Coronary artery (tissue), 2 donors: ENCODE measurements around the gene EPHB2.
"Not testable (repeated sequence)": the region's sequence is repeated elsewhere in the genome, so short reads cannot be mapped to it uniquely, and the experiment has no call there.

Experiments
- DNase-seq: peaks from one replicate; pipeline ENCODE4 v3.0.0-alpha.2; 2017; ENCODE audit warnings: low spot score
- H3K27ac ChIP-seq, 2 donors: fragments of 200-600 bp; sonication (generic); one replicate each; pipeline ENCODE4 v1.5.1; 2016 to 2019
- H3K4me3 ChIP-seq: fragments of 200-600 bp; sonication (generic); 2 replicates; pipeline ENCODE4 v1.5.1; 2016; ENCODE audit warnings: mild to moderate bottlenecking, moderate library complexity
- TF ChIP-seq, protein P1 (sequence below): fragments of 200-600 bp; sonication (generic); IDR thresholded peaks from one replicate; pipeline ENCODE4 v1.5.1; 2019; ENCODE audit warnings: antibody characterized with exemption

The EPHB2 gene

DNA sequence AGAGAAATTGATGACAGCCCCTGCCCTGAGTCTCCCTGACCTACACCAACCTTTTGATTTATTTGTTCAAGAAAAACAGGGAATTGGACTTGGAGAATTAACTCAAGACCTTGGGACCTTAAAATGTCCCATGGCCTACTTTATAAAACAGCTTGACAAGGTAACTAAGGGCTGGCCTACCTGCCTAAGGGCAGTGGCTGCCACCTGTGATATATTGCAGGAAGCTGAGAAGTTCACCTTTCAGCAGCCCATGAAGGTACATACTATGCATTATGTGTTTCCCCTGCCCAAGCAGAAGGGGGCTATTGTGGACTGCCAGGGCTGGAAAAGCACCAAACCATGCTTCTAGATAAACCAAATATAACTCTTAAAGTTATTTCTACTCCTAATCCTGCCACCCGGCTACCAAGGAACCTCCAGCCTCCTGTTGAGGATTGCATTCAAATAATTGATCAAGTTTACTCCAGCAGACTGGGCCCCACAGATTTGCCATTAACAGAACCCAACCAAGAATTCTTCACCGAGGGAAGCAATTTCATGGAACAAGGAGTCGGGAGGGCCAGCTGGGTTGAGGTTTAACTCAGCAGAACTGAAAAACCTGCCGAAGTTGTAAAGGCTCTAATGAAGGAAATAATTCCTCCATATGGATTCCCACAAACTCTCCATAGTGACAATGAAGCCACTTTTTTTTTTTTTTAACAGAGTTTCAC is 233.9 kb downstream of the EPHB2 start:
- TF ChIP-seq, protein P1, sequence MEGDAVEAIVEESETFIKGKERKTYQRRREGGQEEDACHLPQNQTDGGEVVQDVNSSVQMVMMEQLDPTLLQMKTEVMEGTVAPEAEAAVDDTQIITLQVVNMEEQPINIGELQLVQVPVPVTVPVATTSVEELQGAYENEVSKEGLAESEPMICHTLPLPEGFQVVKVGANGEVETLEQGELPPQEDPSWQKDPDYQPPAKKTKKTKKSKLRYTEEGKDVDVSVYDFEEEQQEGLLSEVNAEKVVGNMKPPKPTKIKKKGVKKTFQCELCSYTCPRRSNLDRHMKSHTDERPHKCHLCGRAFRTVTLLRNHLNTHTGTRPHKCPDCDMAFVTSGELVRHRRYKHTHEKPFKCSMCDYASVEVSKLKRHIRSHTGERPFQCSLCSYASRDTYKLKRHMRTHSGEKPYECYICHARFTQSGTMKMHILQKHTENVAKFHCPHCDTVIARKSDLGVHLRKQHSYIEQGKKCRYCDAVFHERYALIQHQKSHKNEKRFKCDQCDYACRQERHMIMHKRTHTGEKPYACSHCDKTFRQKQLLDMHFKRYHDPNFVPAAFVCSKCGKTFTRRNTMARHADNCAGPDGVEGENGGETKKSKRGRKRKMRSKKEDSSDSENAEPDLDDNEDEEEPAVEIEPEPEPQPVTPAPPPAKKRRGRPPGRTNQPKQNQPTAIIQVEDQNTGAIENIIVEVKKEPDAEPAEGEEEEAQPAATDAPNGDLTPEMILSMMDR: no peak
- no peak overlapping the region for H3K27ac ChIP-seq
- no peak for DNase-seq
- no peak overlapping the region for H3K4me3 ChIP-seq

DNA sequence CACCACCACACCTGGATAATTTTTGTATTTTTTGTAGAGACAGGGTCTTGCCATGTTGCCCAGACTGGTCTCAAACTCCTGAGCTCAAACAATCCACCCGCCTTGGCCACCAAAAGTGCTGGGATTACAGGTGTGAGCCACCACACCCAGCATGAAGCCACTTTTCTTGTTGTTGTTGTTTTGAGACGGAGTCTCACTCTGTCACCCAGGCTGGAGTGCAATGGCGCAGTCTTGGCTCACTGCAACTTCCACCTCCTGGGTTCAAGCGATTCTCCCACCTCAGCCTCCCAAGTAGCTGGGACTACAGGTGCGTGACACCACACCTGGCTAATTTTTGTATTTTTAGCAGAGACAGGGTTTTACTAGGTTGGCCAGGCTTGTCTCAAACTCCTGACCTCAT is 234.5 kb downstream of the EPHB2 start:
- not testable (repeated sequence) for DNase-seq, H3K4me3 ChIP-seq, H3K27ac ChIP-seq

DNA sequence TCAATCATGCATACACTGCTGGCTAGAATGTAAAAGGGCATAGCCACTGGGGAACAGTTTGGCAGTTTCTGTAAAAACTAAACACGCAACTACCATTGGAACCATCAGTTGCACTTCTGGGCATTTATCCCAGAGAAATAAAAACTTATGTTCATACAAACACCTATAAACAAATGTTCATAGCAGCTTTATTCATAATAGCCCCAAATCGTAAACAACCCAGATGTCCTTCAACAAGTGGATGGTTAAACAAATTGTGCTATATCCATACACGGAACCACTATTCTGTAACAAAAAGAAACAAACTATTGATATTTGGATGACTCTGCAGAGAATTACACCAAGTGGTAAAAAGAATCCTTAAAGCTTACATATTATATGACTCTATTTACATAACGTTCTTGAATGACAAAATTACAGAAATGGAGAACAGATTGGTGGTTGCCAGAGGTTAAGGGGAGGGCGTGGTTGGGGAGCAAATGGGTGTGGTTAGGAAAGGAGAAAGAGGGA is 239.2 kb downstream of the EPHB2 start:
- TF ChIP-seq, protein P1: no peak
- DNase-seq: no peak
- no peak overlapping the region for H3K4me3 ChIP-seq
- no peak overlapping the region for H3K27ac ChIP-seq

DNA sequence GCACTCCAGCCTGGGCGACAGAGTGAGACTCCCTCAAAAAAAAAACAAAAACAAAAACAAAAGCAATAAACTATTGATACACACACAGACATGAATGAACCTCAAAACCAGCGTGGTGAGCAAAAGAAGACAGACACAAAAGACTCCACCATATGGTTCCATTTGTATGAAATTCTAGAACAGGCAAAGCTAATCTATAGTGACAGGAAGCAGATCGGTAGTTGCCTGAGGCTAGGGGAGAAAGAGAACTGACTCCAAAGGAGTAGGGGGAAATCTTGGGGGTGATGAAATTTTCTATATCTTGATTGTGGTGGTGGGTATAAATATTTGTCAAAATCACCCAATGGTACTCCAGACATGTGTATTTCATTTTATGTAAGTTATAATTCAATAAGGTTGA is 241.2 kb downstream of the EPHB2 start:
- Histone ChIP-seq H3K27ac (no peak overlapping the region), H3K4me3 (no peak overlapping the region)
- TF ChIP-seq, protein P1: no peak
- no peak for DNase-seq

DNA sequence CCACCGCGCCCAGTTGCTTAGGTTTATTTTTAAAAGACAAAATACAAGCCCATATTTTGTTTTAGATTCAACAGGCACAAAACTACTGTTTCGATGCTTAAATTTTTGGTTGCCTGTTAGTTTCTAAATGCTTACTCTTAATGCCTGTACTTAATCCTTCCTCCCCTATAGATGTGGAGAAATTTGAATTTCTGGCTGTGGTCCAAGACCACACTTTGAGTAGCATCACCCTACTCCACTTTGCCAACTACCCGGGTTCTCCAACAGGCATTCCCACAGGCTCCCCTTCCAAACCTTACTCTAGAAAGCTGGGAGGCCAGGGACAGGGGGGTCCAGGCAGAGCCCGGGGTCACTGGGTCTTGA is 242.0 kb downstream of the EPHB2 start:
- TF ChIP-seq, protein P1: no peak
- H3K27ac ChIP-seq: no peak overlapping the region
- no peak for DNase-seq
- H3K4me3 ChIP-seq: no peak overlapping the region

DNA sequence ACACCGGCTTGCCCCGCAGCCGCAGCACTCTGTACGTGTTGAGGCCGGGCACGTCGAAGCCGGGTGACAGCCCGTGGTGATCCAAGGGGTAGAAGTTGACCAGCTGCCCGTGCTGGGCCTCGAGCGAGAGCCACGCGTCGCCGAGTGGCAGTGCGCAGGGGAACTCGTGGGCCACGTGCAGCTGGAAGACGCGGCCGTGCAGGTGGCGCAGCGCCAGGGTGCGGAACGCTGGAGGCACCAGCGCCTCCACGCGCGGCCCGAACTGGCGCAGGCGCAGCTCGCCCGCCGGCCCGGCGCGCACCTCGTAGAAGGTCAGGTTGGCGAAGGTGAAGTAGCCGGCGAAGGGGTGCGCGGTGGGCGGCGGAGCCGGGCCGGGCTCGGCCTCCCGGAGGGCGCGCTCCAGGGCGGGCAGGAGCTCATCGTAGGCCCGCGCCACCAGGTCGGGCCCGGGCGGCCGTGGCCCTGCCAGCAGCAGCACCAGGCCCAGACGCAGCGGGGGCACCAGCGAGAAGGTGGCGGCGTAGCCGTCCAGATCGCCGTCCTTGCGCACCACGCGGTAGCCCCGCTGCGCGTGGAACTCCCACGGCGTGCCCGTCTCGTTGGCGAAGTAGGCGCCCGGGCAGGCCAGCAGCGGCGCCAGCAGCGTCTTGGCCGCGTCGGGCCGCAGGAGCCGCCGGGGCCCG is 242.6 kb downstream of the EPHB2 start:
- TF ChIP-seq, protein P1: no peak
- H3K4me3 ChIP-seq: no peak overlapping the region
- no peak for DNase-seq
- no peak overlapping the region for H3K27ac ChIP-seq

DNA sequence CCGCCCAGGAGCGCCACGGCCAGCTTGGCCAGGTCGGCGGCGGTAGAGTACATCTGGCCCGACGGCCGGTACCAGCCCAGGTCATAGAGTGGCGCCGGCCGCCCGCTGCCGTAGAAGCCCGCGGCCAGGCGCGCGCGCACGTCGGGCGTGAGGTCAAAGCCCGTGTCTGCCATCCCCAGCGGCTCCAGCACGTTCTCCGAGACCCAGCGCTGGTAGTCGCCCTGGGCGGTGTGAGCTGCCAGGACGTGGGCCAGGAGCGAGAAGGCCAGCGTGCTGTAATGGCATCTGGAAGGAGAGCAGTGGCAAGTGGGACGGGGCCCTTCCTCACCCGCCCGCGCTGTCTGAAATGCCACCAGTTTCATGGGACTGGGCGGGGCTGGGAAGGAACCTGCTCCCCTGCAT is 243.1 kb downstream of the EPHB2 start:
- no peak overlapping the region for H3K4me3 ChIP-seq
- TF ChIP-seq, protein P1: no peak
- H3K27ac ChIP-seq: no peak overlapping the region
- no peak for DNase-seq
